NCI-H748 treated with DMSO at 0.1 percent for 48 hours (cell line): Measurements from ENCODE around the gene NAA80.
"Not testable (repeated sequence)": the region's sequence is repeated elsewhere in the genome, so short reads cannot be mapped to it uniquely, and the experiment has no call there.

Experiments used
- DNase-seq: peaks from one replicate; lab custom pipeline; 2025; lab: John Stamatoyannopoulos, UW

Gene NAA80

GRCh38 chr3:50314342-50314741 lies 15.1 kb upstream of the NAA80 start:
- no peak for DNase-seq

GRCh38 chr3:50312041-50312440 lies 12.8 kb upstream of the NAA80 start:
- DNase-seq = not testable (repeated sequence)

GRCh38 chr3:50304601-50305000 lies 5.4 kb upstream of the NAA80 start:
- DNase-seq = no peak

- DNase-seq = no peak
Measured at GRCh38 chr3:50303013-50303815, 4.0 kb upstream of the NAA80 start, which contains the start of gene HYAL1. Gene HYAL1 (minus strand): TSS chr3:50303574. CDS start chr3:50302956, 618 bp downstream.

- no peak for DNase-seq
Measured at GRCh38 chr3:50302095-50303012, 3.1 kb upstream of the NAA80 start.

- no peak for DNase-seq
Measured at GRCh38 chr3:50300681-50301254, 1.6 kb upstream of the NAA80 start.

- DNase-seq = no peak
Measured at GRCh38 chr3:50299929-50300680, 900 bp upstream of the NAA80 start.

GRCh38 chr3:50299638-50299928 lies 378 bp upstream of the NAA80 start:
- no peak for DNase-seq

GRCh38 chr3:50297896-50298725 lies 1.1 kb downstream of the NAA80 start:
- DNase-seq = no peak

- DNase-seq = no peak
Measured at GRCh38 chr3:50297384-50297775, 1.8 kb downstream of the NAA80 start.

- no peak for DNase-seq
Measured at GRCh38 chr3:50296721-50297383, 2.4 kb downstream of the NAA80 start.

- no peak for DNase-seq
Measured at GRCh38 chr3:50295553-50296431, 3.4 kb downstream of the NAA80 start.

GRCh38 chr3:50294492-50295403 lies 4.5 kb downstream of the NAA80 start:
- no peak for DNase-seq

GRCh38 chr3:50294089-50294488 lies 5.1 kb downstream of the NAA80 start:
- no peak for DNase-seq

- DNase-seq = no peak
Measured at GRCh38 chr3:50293079-50293801, 6.0 kb downstream of the NAA80 start.

- peak; percentile 78 for DNase-seq
Measured at GRCh38 chr3:50292159-50293078, 6.8 kb downstream of the NAA80 start, which contains the start of gene IFRD2. Gene IFRD2 (minus strand): TSS chr3:50292429. CDS start chr3:50292274, 155 bp downstream.
